K562 (cell line): ENCODE data around the gene UCHL5. TPM values are rescaled to one million over a fixed set of nuclear protein-coding genes. Genes with fewer than 3 reads are reported as not detected.
A peak's percentile ranks its signal among the peaks of the same experiment; 100 is the strongest.

Source experiments
- BCOR ChIP-seq: fragments of 450-650 bp; IDR thresholded peaks from 2 replicates; pipeline ENCODE4 v1.6.1; 2016
- CBX5 ChIP-seq: IDR thresholded peaks from 2 replicates; pipeline ENCODE4 v1.6.1; 2014; ENCODE audit warnings: low read depth, borderline replicate concordance
- CTCFL ChIP-seq: IDR thresholded peaks from 2 replicates; pipeline ENCODE4 v1.6.1; 2011; ENCODE audit warnings: borderline replicate concordance, low read depth, mild to moderate bottlenecking, moderate library complexity, low read length; ENCODE audit not compliant: insufficient read depth, poor library complexity, severe bottlenecking
- DPF2 ChIP-seq: fragments of 450-650 bp; IDR thresholded peaks from 2 replicates; pipeline ENCODE4 v1.6.1; 2016
- ETS1 ChIP-seq: conservative IDR thresholded peaks from 2 replicates; pipeline ENCODE4 v1.6.1; 2011; ENCODE audit warnings: low read depth, mild to moderate bottlenecking, low read length; ENCODE audit not compliant: control insufficient read depth
- EWSR1 ChIP-seq: fragments of 450-650 bp; IDR thresholded peaks from 2 replicates; pipeline ENCODE4 v1.6.1; 2018; ENCODE audit warnings: borderline replicate concordance, mild to moderate bottlenecking, low read depth, moderate library complexity; ENCODE audit not compliant: partially characterized antibody
- PHB2 ChIP-seq: fragments of 450-650 bp; IDR thresholded peaks from 2 replicates; pipeline ENCODE4 v1.6.1; 2017; ENCODE audit warnings: low read depth
- PKNOX1 ChIP-seq: fragments of 450-650 bp; IDR thresholded peaks from 2 replicates; pipeline ENCODE4 v1.6.1; 2016
- RAD21 ChIP-seq, 2 experiments: fragments of 250-450 bp in 1 of 2; fragments of 450-650 bp in 1 of 2; sonication (Bioruptor Pico) in 1 of 2; formaldehyde crosslinking in 1 of 2; IDR thresholded peaks in 1 of 2; conservative IDR thresholded peaks in 1 of 2; 2 replicates each; pipeline versions ENCODE4 v1.4.0 to v1.8.0; 2020 to 2022; ENCODE audit warnings: mild to moderate bottlenecking in 2 of 2, moderate library complexity in 1 of 2
- STAG1 ChIP-seq: sonication (generic); formaldehyde crosslinking; IDR thresholded peaks from 2 replicates; pipeline ENCODE4 v1.5.0; 2020; ENCODE audit warnings: missing genetic modification reagents, borderline replicate concordance
- ZBTB40 ChIP-seq, 2 experiments: fragments of 450-650 bp in 1 of 2; sonication (generic) in 1 of 2; formaldehyde crosslinking in 1 of 2; IDR thresholded peaks; 2 replicates each; pipeline versions ENCODE4 v1.7.1 to v1.9.0; 2016 to 2022; ENCODE audit warnings: inconsistent platforms in 1 of 2, mild to moderate bottlenecking in 1 of 2, missing genetic modification reagents in 1 of 2
- polyA plus RNA-seq, 8 experiments: library from polyadenylated mRNA; depleted of rRNA in 4 of 8; stranded (reverse) in 5 of 8; unstranded in 3 of 8; fragments of >200 nt; fragmentation: Nextera tagmentation in 2 of 8; fragmentation: Illumina TruSeq in 1 of 8; extraction: Ambion mirVana in 2 of 8; extraction: Trizol in 1 of 8; gene quantifications; 2 replicates each; pipeline versions ENCODE4 v1.2.1 to v1.2.3, GENCODE V29; 2011 to 2014; ENCODE audit warnings: inconsistent platforms in 1 of 8, missing spikeins in 1 of 8
- total RNA-seq, 7 experiments: library from RNA; depleted of rRNA in 6 of 7; stranded (reverse); fragments of >200 nt in 6 of 7; fragmentation: Illumina TruSeq in 2 of 7; extraction: Trizol in 2 of 7; gene quantifications; 2 replicates each; pipeline versions ENCODE4 v1.2.1 to v1.2.3, GENCODE V29; 2011 to 2021; ENCODE audit warnings: low replicate concordance in 1 of 7

UCHL5 gene
- total and polyA plus RNA-seq, 9 of the 15 experiments (the other 6 are each of a cell fraction or from before 2014, with no cell fraction given), result 61.0 to 206 (median 122) TPM

- TF ChIP-seq ETS1 (peak; percentile 81; the same call in 1 of the 2 replicates), PHB2 (no peak), EWSR1 (no peak), CTCFL (peak; percentile 2), DPF2 (peak; percentile 67; the same call in 1 of the 2 replicates), BCOR (peak; percentile 47; the same call in 1 of the 2 replicates), PKNOX1 (peak; percentile 94), CBX5 (peak; percentile 84; the same call in 1 of the 2 replicates), ZBTB40 (IDR thresholded peaks at IDR 0.05) (peak; percentile 73), ZBTB40 (CRISPR knock-in tag; IDR thresholded peaks at IDR 0.05) (no peak), STAG1 (CRISPR knock-in tag) (no peak), RAD21 (CRISPR knock-in tag; conservative IDR thresholded peaks at IDR 0.05 in 1 of 2, IDR thresholded peaks at IDR 0.05 in 1 of 2) (peak in 1 of 2 experiments; percentile 5; a peak in 1 of 4 replicates)
Measured at GRCh38 chr1:193059282-193060114, at the start of gene UCHL5, which contains the start of gene RO60 (continued).
